Measurements from ENCODE around the gene NGRN.

The NGRN gene

GRCh38 chr15:90234096-90234988 is 31.1 kb upstream of the NGRN start, which contains the start of gene GDPGP1:
Gene GDPGP1, plus strand, starts transcription at chr15:90234209. Its CDS starts 6,700 bp downstream, at chr15:90240909.
- DNase-seq (ENCODE audit: low spot score): no peak
- in situ Hi-C loops (cut with MboI; ENCODE audit: low sequenced_read_pairs, unreplicated experiment): no loop called here

GRCh38 chr15:90239371-90239770 is 26.1 kb upstream of the NGRN start:
- no peak for DNase-seq (ENCODE audit: low spot score)
- in situ Hi-C loops (cut with MboI; ENCODE audit: low sequenced_read_pairs, unreplicated experiment): no loop called here
- no peak for TF ChIP-seq CTCF (IDR thresholded peaks at IDR 0.05; ENCODE audit: borderline replicate concordance, control extremely low read depth, extremely low read depth, insufficient read depth, missing control alignments)

More at GRCh38 chr15:90234096-90234988, 31.1 kb upstream of the NGRN start, which contains the start of gene GDPGP1:
- no peak for TF ChIP-seq CTCF (IDR thresholded peaks at IDR 0.05; ENCODE audit: borderline replicate concordance, control extremely low read depth, extremely low read depth, insufficient read depth, missing control alignments)

GRCh38 chr15:90240856-90241255 is 24.6 kb upstream of the NGRN start:
- DNase-seq (ENCODE audit: low spot score): no peak
- TF ChIP-seq CTCF (IDR thresholded peaks at IDR 0.05; ENCODE audit: borderline replicate concordance, control extremely low read depth, extremely low read depth, insufficient read depth, missing control alignments): no peak
- in situ Hi-C loops (cut with MboI; ENCODE audit: low sequenced_read_pairs, unreplicated experiment): no loop called here

GRCh38 chr15:90241343-90242192 is 23.9 kb upstream of the NGRN start:
- TF ChIP-seq CTCF (IDR thresholded peaks at IDR 0.05; ENCODE audit: borderline replicate concordance, control extremely low read depth, extremely low read depth, insufficient read depth, missing control alignments): no peak
- no peak for DNase-seq (ENCODE audit: low spot score)
- in situ Hi-C loops (cut with MboI; ENCODE audit: low sequenced_read_pairs, unreplicated experiment): no loop called here

- in situ Hi-C loops (cut with MboI; ENCODE audit: low sequenced_read_pairs, unreplicated experiment): no loop called here
- no peak for DNase-seq (ENCODE audit: low spot score)
- no peak for TF ChIP-seq CTCF (IDR thresholded peaks at IDR 0.05; ENCODE audit: borderline replicate concordance, control extremely low read depth, extremely low read depth, insufficient read depth, missing control alignments)
These were observed 21.4 kb upstream of the NGRN start for GRCh38 chr15:90243943-90244639.

GRCh38 chr15:90248789-90249202 is 16.7 kb upstream of the NGRN start:
- in situ Hi-C loops (cut with MboI; ENCODE audit: low sequenced_read_pairs, unreplicated experiment): no loop called here

More at GRCh38 chr15:90248789-90249202, 16.7 kb upstream of the NGRN start:
- no peak for DNase-seq (ENCODE audit: low spot score)
- no peak for TF ChIP-seq CTCF (IDR thresholded peaks at IDR 0.05; ENCODE audit: borderline replicate concordance, control extremely low read depth, extremely low read depth, insufficient read depth, missing control alignments)

Measured in GM13976 (cell line).